Activated CD8-positive, alpha-beta memory T cell treated with anti-CD3 and anti-CD28 coated beads for 4 hours (primary cell): ENCODE results near the gene ZC3H4.
A peak's percentile ranks its signal among the peaks of the same experiment; 100 is the strongest.

Source experiments
- DNase-seq, 2 donors: peaks; one replicate each; pipeline ENCODE4 v3.0.0-alpha.2; 2020; ENCODE audit warnings: low read depth in 2 of 2

ZC3H4 gene

DNA sequence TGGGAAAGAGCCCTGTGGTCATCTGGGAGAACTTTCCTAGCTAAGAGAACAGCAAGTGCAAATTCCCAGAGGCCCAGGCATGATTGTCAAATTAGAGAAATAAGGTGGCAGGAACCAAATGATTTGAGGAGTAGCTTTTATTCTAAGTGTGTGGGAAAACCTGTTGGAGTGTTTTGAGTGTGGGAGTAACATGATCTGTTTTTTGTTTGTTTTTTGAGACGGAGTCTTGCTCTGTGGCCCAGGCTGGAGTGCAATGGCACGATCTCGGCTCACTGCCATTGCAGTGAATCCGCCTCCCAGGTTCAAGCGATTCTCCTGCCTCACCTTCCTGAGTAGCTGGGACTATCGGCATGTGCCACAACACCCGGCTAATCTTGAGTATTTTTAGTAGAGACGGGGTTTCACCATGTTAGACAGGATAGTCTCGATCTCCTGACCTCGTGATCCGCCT is 19.5 kb upstream of the ZC3H4 start:
- DNase-seq = no peak

- DNase-seq = no peak
Observed at GRCh38 chr19:47132194-47132852, 18.7 kb upstream of the ZC3H4 start.

- DNase-seq = peak; percentile 79 to 82
Observed at GRCh38 chr19:47130589-47131227, 17.1 kb upstream of the ZC3H4 start, which contains the start of gene SAE1. SAE1 (plus strand) TSS chr19:47130835; CDS start chr19:47130931, 96 bp downstream.

DNA sequence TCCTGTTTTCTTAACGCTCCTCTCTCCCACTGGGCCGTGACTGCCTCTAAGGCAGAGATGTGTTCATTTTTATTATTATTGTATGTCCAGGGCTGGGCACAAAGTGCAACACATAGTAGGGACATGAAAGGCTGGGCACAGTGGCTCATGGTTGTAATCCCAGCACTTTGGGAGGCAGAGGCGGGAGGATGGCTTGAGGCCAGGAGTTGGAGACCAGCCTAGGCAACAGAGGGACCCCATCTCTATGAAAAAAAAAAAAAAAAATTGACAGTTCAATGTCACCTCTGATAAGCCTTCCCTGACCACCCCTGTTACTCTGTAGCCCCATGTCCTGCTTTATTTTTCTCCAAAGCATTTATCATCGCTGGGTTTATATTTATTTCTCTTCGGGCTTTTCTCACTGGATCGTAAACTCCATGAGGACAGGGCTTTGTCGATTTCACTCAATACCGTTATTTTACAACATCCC is 16.6 kb upstream of the ZC3H4 start:
- no peak for DNase-seq

DNA sequence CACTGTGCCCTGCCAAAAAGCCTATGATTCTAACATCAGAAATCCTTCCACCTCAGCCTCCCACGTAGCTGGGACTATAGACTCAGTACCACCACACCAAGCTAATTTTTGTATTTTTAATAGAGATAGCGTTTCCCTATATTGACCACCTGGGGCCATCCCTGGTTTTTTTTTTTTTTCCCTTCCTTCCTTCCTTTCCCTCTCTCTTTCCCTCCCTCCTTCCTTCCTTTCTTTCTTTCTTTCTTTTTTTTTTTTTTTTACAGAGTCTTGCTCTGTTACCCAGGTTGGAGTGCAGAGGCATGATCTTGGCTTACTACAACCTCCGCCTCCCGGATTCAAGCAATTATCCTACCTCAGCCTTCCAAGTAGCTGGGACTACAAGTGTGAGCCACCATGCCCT is 16.0 kb upstream of the ZC3H4 start:
- no peak for DNase-seq

- DNase-seq = no peak
Observed at GRCh38 chr19:47125669-47125938, 12.0 kb upstream of the ZC3H4 start.

DNA sequence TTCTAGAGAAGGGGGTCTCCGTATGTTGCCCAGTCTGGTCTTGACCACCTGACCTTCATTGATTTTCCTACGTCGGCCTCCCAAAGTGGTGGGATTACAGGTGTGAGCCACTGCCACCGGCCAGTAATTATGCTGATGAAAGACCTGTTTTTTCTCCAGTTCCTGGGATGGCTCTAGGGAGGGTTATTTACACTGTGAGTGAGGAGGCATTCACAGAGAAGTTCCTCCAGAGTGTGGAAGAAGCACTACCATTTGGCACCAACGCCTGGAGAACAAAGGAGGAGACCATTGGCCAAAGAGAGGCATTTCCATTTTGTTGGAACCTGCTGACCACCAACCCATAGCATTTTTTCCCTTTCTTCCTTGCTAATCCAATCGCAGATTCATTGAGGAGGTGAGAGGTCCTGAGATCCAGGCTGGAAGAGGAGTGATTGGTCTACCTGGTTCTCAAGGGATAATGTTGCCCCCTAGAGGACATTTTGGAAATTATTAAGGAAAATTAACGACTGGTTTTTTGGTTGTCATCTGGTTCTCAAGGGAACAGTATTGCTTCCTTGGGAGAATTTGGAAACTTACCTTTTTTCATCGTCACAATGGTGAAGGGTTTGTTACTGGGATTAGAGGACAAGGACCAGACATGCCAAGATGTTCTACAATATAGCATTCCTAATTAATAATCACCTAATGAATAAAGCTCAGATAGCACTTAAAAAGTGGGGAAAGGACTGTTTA is 11.5 kb upstream of the ZC3H4 start:
- no peak for DNase-seq

DNA sequence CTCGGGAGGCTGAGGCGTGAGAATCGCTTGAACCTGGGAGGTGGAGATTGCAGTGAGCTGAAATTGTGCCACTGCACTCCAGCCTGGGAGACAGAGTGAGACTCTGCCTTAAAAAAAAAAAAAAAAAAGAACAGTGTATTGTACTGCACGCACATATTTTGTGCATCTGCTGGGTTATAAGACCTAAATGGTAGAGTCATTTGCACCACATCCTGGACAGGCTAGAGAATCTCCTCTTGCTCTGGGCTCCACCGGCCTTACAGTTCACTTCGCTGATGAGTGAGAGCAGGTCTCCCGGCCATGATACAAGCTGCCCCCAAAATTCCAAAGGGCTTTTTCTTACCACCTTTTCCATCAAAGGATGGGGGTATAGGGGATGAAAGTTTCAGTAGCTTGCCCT is 9.8 kb upstream of the ZC3H4 start:
- no peak for DNase-seq

DNA sequence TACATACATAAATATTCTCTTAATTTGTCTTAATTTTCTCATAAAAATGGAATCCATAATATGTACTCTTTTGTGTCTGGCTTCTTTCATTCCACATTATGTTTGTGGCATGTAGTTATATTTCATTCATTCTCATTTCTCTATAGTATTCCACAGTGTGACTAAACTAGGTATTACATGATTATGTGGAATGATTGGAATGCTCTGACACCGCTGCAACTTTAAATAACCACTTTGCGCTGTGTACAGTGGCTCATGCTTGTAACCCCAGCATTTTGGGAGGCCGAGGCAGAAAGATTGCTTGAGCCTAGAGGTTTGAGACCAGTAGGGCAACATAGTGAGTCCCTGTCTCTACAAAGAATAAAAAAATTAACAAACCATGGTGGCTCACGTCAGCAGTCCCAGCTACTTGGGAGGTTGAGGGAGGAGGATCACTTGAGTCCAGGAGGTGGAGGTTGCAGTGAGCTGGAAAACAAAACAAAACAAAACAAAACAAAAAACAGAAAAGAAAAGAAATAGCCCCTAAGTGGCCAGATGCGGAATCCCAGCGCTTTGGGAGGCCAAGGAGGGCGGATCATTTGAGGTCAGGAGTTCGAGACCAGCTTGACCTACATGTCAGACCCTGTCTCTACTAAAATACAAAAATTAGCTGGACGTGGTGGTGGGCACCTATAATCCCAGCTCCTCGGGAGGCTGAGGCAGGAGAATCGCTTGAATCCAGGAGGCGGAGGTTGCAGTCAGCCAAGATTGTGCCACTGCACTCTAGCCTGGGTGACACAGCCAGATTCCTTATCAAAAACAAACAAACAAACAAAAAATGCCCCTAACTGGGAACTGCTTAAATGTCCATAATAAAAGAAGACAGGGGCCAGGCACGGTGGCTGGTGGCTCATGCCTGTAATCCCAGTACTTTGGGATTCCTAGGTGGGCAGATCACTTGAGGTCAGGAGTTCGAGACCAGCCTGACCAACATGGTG is 9.1 kb upstream of the ZC3H4 start:
- DNase-seq = no peak

DNA sequence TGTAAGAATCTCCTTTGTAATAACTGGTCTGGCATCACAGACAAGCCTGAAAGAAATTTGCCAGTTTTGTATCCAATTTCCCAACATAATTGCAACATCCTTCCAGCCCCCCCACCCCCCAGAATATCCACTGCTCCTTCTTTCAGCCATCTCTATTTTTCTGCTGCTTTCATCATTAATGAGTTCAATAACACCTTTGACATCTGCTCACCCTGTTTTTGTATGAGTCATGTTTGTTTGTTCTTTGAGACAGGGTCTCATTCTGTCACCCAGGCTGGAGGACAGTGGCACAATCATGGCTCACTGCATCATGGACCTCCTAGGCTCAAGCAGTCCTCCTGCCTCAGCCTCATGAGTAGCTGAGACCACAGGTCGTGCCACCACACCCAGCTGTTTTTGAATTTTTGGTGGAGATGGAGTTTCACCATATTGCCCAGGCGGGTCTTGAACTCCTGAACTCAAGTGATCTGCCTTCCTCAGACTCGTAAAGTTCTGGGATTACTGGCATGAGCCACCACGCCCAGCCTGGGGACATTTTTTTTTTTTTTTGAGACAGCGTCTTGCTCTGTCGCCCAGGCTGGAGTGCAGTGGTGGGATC is 7.0 kb upstream of the ZC3H4 start:
- DNase-seq = no peak

- DNase-seq = no peak
Observed at GRCh38 chr19:47113850-47114651, 475 bp upstream of the ZC3H4 start.

DNA sequence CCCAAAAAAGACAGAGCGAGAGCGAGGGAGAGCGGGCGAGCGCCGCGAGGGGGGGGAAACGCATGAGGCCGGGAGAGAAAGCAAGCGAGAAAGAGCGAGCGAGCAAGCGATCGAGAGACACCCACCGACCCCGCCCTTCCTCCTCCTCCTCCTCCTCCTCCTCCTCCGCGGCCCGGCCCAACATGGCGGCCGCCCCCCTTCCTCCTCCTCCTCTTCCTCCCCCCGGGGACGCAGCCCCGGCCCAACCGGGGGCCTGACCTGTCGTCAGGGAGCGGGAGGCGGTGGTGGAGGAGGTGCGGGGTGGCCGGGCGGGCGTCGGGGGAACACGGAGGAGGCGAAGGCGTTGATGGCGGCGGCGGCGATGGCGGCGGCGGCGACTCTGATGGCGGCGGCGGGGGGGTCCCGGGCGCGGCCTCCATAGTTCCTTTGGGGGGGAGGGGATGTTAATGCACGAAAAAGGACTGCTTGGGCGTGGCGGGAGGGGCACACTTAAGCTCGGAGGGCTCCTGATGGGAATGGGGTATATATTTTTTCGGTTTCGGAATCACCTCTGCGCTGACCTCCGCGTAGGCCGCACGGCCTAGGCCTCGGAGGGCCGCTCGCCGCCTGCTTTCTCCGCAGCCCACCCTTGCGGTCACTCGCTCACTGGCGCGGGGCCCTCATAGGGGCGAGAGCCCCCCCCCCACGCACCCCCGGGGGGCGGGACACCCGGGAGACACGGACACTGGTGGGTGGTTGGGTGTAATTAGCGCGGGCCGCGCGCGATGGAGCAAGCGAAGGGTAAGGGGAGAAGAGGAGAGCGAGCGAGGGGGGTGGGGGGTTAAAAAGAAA is 1.2 kb downstream of the ZC3H4 start:
- DNase-seq = peak; percentile 80 to 88

DNA sequence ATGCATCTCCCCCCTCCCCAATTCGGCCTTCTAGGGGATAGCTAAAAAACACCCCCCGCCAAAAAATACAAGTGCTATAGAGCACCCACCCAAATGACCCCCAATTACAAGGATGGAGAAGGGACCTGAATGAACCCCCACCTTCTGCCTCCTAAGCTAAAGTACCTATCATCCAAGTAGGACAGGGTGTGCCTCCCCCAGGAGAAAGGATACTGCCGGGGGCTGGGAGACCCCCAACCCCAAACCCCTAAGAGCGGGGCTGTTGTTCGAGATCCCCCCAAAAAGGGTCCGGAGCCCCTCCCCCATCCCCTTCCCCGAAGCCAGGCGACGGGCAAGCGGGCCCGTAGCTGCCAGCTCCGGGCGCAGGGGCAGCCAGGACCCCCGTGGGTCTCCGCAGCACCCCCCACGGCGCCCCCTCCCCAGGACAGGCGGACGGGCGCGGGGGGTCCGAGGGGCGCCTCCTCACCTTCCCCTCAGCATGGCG is 1.9 kb downstream of the ZC3H4 start:
- no peak for DNase-seq

- DNase-seq = no peak
Observed at GRCh38 chr19:47111006-47111621, 2.5 kb downstream of the ZC3H4 start.

DNA sequence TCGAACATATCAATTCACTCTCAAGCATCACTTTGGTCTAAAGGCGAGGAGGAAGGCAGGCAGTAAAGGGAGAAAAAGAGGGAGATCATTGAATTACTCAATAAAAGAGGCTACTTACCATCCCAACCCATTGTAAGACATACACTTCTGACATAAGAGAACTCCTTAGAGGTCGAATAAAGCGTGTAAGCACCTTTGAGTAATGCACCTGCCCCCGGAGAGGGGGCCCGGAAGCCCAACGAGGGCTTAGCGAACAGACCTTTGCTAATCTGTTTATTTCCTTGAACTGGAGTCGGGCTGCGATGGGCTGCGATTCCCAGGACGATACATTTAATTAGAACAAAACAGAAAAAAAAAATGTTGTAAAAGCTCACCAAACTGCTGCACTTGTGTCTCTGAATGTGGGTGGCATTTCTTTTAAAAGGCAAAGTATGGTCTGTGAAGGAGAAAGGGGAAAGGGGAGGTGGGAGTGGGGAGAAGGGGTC is 3.0 kb downstream of the ZC3H4 start:
- DNase-seq = peak in 1 of 2 donors; percentile 37

DNA sequence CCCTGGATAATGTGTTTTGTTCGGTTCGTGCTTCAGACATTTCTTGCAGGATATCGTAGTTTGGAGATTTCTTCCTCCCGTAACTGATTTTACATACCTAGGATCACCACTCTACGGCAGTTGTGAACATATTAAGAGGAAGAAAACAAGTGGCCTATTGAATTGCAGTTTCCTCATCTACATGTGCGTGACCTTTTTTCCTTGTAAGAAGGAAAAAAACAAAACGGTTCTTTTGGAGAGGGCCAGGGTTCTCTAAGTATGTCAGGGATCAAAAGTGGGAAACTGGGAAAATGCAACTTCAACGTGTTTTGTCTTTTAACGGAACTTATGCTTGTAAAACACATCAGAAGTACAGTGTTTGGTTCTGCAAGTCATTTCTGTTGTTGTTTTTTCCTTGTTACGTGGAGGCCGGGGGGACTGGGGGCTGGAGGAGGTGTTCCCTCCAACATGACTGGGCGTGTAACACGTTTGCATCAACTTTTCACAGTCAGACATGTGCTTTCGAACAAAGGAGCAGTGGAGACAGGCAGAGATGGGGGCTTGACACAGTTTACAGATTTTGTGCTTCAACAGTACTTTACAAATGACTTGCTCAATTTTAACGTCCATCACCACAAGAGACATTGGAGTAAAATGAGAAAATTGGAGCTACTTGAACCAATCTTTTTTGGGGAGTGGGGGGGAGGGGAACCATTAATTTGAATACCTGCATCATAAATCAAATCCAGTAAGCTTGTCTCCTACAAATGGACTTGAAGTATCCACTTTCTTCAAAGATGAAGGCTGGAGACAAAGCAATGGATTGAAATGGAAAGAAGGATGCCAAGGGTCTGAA is 3.8 kb downstream of the ZC3H4 start:
- peak in 1 of 2 donors; percentile 24 for DNase-seq

- DNase-seq = no peak
Observed at GRCh38 chr19:47109177-47109540, 4.4 kb downstream of the ZC3H4 start.
